Transverse colon (tissue), 4 donors: Measurements from ENCODE around the gene CEP152. TPM values are rescaled to one million over a fixed set of nuclear protein-coding genes. Genes with fewer than 3 reads are reported as not detected.
A peak's percentile ranks its signal among the peaks of the same experiment; 100 is the strongest.

Experiments
- DNase-seq: peaks from one replicate; pipeline ENCODE4 v3.0.0-alpha.2; 2019
- H3K27ac ChIP-seq, 4 donors: fragments of 200-600 bp; sonication (generic); 2 replicates each; pipeline ENCODE4 v1.5.1; 2016 to 2018; ENCODE audit warnings: inconsistent platforms in 4 of 4
- H3K27me3 ChIP-seq: fragments of 200-600 bp; sonication (generic); 2 replicates; pipeline ENCODE4 v1.5.1; 2017; ENCODE audit warnings: inconsistent platforms
- H3K36me3 ChIP-seq, 4 donors: fragments of 200-600 bp; sonication (generic); 2 replicates each; pipeline ENCODE4 v1.5.1; 2017 to 2019; ENCODE audit warnings: inconsistent platforms in 4 of 4
- H3K4me1 ChIP-seq, 4 donors: fragments of 200-600 bp; sonication (generic); 2 replicates each; pipeline ENCODE4 v1.5.1; 2017 to 2020; ENCODE audit warnings: inconsistent platforms in 4 of 4
- H3K4me3 ChIP-seq, 4 donors: fragments of 200-600 bp; sonication (generic); 1 replicate in 1 of 4; 2 replicates in 3 of 4; pipeline versions ENCODE4 v1.5.1 to v1.6.1; 2017 to 2019; ENCODE audit warnings: inconsistent platforms in 4 of 4
- H3K9me3 ChIP-seq, 2 donors: fragments of 200-600 bp; sonication (generic); 2 replicates each; pipeline ENCODE4 v1.5.1; 2017 to 2019; ENCODE audit warnings: inconsistent platforms in 2 of 2
- EP300 ChIP-seq: sonication (generic); formaldehyde crosslinking; IDR thresholded peaks from one replicate; pipeline ENCODE4 v1.6.1; 2017; ENCODE audit warnings: antibody characterized with exemption, low read depth
- POLR2A ChIP-seq: fragments of 450-650 bp; IDR thresholded peaks from one replicate; pipeline ENCODE4 v1.6.1; 2016; ENCODE audit warnings: antibody characterized with exemption, mild to moderate bottlenecking, moderate library complexity
- POLR2AphosphoS5 ChIP-seq, 3 donors: sonication (generic); formaldehyde crosslinking; IDR thresholded peaks; one replicate each; pipeline ENCODE4 v1.6.1; 2016; ENCODE audit warnings: antibody characterized with exemption in 3 of 3
- WGBS, 2 donors: methylation state at CpG; one replicate each; pipeline ENCODE4 v1.1.5; 2018; ENCODE audit warnings: low coverage in 1 of 2; 5-methylcytosine and 5-hydroxymethylcytosine counted together
- in situ Hi-C, 4 donors: fragments of 200-750 bp; cut with MboI; loops; one replicate each; pipeline versions ENCODE4 v1.15.0 to v1.15.1; 2017; ENCODE audit warnings: low sequenced_read_pairs in 3 of 4, low pct_ligation_motif_present in 1 of 4, low pct_unique_long_range_greater_than_20kb in 1 of 4
- intact Hi-C: fragments of 100-400 bp; cut with DNase I; formaldehyde crosslinking; loops from one replicate; pipeline ENCODE4 v1.15.1; 2023; ENCODE audit warnings: low total_unique reads
- total RNA-seq, 4 donors: library from RNA; depleted of rRNA; stranded (reverse); fragments of >200 nt; gene quantifications; one replicate each; pipeline ENCODE4 v1.1.0, GENCODE V29; 2016
- TF ChIP-seq, protein P1 (sequence below), 5 experiments: fragments of 200-600 bp in 3 of 5; fragments of 450-650 bp in 2 of 5; sonication (generic) in 3 of 5; IDR thresholded peaks; 1 replicate in 2 of 5; 2 replicates in 3 of 5; pipeline ENCODE4 v1.5.1; 2016 to 2017; ENCODE audit warnings: antibody characterized with exemption in 5 of 5, inconsistent platforms in 3 of 5, mild to moderate bottlenecking in 2 of 5, moderate library complexity in 1 of 5

Gene CEP152
- total RNA-seq, 4 donors from 2014 or later, result 3.4 to 16.7 (median 9.8) TPM

DNA sequence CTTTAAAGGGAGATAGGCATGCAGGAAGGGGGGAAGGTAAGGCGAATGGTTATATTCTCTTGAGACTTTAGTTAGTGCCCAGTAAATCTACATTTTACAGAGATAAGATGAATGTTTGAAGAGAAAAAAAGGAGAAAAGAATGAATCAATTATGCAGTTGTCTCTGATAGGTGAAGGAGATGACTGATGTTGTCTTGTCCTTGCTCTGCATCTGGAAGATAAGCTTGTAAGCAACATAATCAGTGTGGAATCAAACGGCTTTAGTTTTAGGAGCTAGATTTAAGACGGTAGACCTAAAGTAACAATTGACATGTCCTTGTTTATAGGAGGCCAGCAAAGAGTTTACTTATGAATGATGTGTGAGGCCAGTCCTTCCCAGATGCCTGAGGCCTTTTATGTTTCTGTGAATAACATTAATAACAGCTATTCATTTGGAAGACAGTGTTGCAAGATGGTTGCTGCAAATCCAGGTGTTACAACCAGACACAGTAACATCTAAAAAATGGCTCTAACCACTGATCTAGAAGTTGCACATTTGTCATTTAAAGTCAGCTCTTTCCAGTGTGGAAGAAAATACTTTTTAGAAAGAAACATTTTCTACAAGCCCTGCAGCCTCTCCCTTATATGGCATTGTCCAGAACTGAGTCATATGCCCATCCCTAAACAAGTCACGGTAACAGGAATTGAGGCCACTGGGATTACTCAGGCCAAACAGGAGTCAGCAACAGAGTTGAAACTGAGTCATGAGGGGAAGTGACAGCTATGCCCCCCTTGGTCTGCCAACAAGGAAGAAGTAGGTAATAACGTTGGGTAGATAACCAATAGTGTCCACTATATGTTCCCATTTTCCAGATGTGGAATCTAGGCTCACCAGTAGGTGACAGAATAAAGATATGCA is 87.9 kb downstream of the CEP152 start:
- no peak overlapping the region for H3K27ac ChIP-seq
- intact Hi-C loops (no loop called here), in situ Hi-C loops (no loop called here)
- no peaks in the 10 kb centered on the region for H3K36me3 ChIP-seq
- no peak for DNase-seq
- H3K9me3 ChIP-seq, result no peaks in the 10 kb centered on the region
- no peaks in the 10 kb centered on the region for H3K4me1 ChIP-seq
- H3K4me3 ChIP-seq, result no peak overlapping the region
- H3K27me3 ChIP-seq, result no peaks in the 10 kb centered on the region
- TF ChIP-seq EP300, result no peak
- TF ChIP-seq, protein P1, sequence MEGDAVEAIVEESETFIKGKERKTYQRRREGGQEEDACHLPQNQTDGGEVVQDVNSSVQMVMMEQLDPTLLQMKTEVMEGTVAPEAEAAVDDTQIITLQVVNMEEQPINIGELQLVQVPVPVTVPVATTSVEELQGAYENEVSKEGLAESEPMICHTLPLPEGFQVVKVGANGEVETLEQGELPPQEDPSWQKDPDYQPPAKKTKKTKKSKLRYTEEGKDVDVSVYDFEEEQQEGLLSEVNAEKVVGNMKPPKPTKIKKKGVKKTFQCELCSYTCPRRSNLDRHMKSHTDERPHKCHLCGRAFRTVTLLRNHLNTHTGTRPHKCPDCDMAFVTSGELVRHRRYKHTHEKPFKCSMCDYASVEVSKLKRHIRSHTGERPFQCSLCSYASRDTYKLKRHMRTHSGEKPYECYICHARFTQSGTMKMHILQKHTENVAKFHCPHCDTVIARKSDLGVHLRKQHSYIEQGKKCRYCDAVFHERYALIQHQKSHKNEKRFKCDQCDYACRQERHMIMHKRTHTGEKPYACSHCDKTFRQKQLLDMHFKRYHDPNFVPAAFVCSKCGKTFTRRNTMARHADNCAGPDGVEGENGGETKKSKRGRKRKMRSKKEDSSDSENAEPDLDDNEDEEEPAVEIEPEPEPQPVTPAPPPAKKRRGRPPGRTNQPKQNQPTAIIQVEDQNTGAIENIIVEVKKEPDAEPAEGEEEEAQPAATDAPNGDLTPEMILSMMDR (IDR thresholded peaks at IDR 0.05), result no peak
- TF ChIP-seq POLR2AphosphoS5 (IDR thresholded peaks at IDR 0.05), result no peak
- no peak for TF ChIP-seq POLR2A
- WGBS, 2 donors, result 73 to 82% methylated on average over 3 to 5 of the region's 5 CpGs

DNA sequence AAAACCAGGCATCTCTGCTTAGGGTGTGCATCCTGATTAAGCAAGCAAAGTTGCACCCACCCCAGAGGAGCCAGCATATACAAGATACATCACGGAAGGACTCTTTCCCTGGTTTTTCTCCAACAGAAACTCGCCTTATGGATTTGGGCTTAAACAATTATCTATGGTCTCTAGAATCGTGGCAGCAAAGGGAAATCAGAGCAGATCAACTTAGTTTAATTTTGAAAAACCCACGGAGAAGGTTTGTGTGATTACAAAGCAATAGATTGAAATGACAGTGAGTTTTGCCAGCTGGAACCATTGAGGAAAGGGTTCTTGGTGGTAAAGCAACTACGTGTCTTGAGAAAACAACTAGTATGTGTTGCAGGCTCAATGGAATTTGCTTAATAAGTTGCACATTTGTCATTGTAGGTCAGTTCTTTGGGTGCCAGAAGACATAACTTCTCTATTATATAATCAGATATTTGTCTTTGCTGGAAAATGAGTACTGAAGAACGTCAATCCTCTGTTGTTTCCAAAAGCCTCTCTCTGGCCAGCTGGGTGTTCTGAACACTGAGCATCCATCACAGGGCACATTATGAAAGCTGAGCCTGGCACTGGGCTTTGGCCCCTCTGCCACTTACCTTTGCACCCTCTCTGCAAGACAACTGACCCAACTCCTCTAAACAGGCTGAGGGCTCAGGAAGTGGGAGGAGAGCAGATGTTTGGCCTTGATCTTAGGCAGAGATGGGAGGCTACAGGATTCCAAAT is 89.6 kb downstream of the CEP152 start:
- no peak overlapping the region for H3K4me3 ChIP-seq
- intact Hi-C loops, result no loop called here
- TF ChIP-seq, protein P1 (IDR thresholded peaks at IDR 0.05), result no peak
- TF ChIP-seq POLR2A (no peak), EP300 (no peak), POLR2AphosphoS5 (IDR thresholded peaks at IDR 0.05) (no peak)
- H3K27ac ChIP-seq, result peak overlapping the region in 1 of 4 donors; percentile 20
- no peaks in the 10 kb centered on the region for H3K27me3 ChIP-seq
- in situ Hi-C loops, result no loop called here
- 75 to 78% methylated on average over 4 to 6 of the region's 6 CpGs for WGBS, 2 donors
- no peaks in the 10 kb centered on the region for H3K4me1 ChIP-seq
- DNase-seq, result no peak
- H3K9me3 ChIP-seq, result peaks cover under 1 to 5% of the 10 kb centered on the region in 2 donors
- no peaks in the 10 kb centered on the region for H3K36me3 ChIP-seq

GRCh38 chr15:48720646-48721045 is 90.2 kb downstream of the CEP152 start:
- TF ChIP-seq, protein P1 (IDR thresholded peaks at IDR 0.05), result no peak
- no peak for TF ChIP-seq EP300
- TF ChIP-seq POLR2A, result no peak
- no peak for TF ChIP-seq POLR2AphosphoS5 (IDR thresholded peaks at IDR 0.05)
- 98% methylated on average over 3 of the region's 3 CpGs; no CpG with 5 or more reads in 1 of the 2 donors for WGBS, 2 donors
- no peak overlapping the region for H3K27ac ChIP-seq

DNA sequence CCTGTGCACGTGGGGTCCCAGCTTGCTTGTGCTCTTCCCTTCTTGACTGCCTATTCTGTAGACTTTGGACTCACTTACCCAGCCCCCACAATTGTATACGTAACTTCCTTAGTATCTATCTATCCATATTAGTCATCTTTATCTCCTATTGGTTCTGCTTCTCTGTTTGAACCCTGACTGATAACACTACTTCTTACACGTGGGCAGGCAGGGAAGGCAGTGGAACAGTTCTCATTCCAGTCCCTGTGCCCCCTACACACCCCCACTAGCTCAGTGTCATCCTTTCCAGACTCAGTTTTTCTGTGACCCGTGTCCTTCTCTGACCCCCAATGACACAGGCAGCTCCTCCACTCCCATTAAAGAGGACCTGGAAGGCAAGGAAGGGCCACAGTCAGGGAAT is 91.2 kb downstream of the CEP152 start:
- H3K27ac ChIP-seq, result no peak overlapping the region
- in situ Hi-C loops (no loop called here), intact Hi-C loops (no loop called here)
- no peaks in the 10 kb centered on the region for H3K27me3 ChIP-seq
- H3K9me3 ChIP-seq, result peaks cover 12% of the 10 kb centered on the region in 2 donors
- 69 to 81% methylated on average over 4 of the region's 4 CpGs for WGBS, 2 donors
- no peaks in the 10 kb centered on the region for H3K4me1 ChIP-seq
- DNase-seq, result no peak
- H3K4me3 ChIP-seq, result no peak overlapping the region
- TF ChIP-seq EP300 (no peak), POLR2A (no peak), POLR2AphosphoS5 (IDR thresholded peaks at IDR 0.05) (no peak)
- TF ChIP-seq, protein P1 (IDR thresholded peaks at IDR 0.05), result no peak
- peaks cover 0 to 3% (median 0%) of the 10 kb centered on the region in 4 donors for H3K36me3 ChIP-seq

More at GRCh38 chr15:48720646-48721045, 90.2 kb downstream of the CEP152 start:
- Histone ChIP-seq H3K9me3 (peaks cover 7 to 9% of the 10 kb centered on the region in 2 donors), H3K4me1 (no peaks in the 10 kb centered on the region), H3K27me3 (no peaks in the 10 kb centered on the region), H3K36me3 (peaks cover 0 to 1% (median 0%) of the 10 kb centered on the region in 4 donors), H3K4me3 (no peak overlapping the region)
- in situ Hi-C loops, result no loop called here
- DNase-seq, result no peak
- intact Hi-C loops, result no loop called here
